K562 (cell line): Measurements from ENCODE around the gene GLB1L. TPM values are rescaled to one million over a fixed set of nuclear protein-coding genes. Genes with fewer than 3 reads are reported as not detected.

Experiments
- ATAC-seq: fragments of 200-7000 bp; cut with Tn5 transposase; 3 replicates; pipeline ENCODE4 v1.9.1; 2020; ENCODE audit warnings: moderate library complexity
- BruUV-seq: library from RNA; stranded (reverse); fragments of 400-500 nt; replicated peaks from 2 replicates; lab custom pipeline; 2021; lab: Mats Ljungman, UMichigan
- CTCF ChIA-PET: fragments of 300-600 bp; formaldehyde crosslinking; extraction: SDS; loops from one replicate; lab custom pipeline; 2021; ENCODE audit warnings: low intra/inter-chr PET ratio; lab: Yijun Ruan, JAX
- POLR2A ChIA-PET: fragments of 300-600, 350-650 bp; sonication (Branson Sonifier 250); formaldehyde crosslinking; extraction: SDS; loops from one replicate; lab custom pipeline; 2021; ENCODE audit warnings: antibody characterized with exemption, inconsistent platforms; lab: Yijun Ruan, JAX
- DNase-seq, 4 experiments: peaks; one replicate each; pipeline versions ENCODE4 v3.0.0 to v3.0.0-alpha.2; 2011 to 2018; ENCODE audit warnings: low spot score in 3 of 4, mixed read lengths in 3 of 4; ENCODE audit errors: extremely low read depth in 1 of 4
- FAIRE-seq: peaks from 2 replicates; lab custom pipeline; 2011; peaks lifted over from hg19 to GRCh38; lab: Jason Lieb, UNC
- H2AFZ ChIP-seq: 2 replicates; pipeline ENCODE4 v1.6.0; 2011; ENCODE audit warnings: low read depth, low read length, control low read depth, inconsistent platforms
- H3K27ac ChIP-seq: fragments of 200-600 bp; 3 replicates; pipeline ENCODE4 v1.8.0; 2011; ENCODE audit warnings: low read depth, mild to moderate bottlenecking, control low read depth, inconsistent platforms, low read length, moderate library complexity, mixed read lengths; ENCODE audit errors: extremely low read depth
- H3K27me3 ChIP-seq, 2 experiments: fragments of 300-600 bp in 1 of 2; 2 replicates in 1 of 2; 3 replicates in 1 of 2; pipeline versions ENCODE4 v1.6.0 to v1.8.0; 2011; ENCODE audit warnings: inconsistent platforms in 2 of 2, low read length in 2 of 2, mild to moderate bottlenecking in 1 of 2, mixed read lengths in 1 of 2, moderate library complexity in 1 of 2; ENCODE audit not compliant: control insufficient read depth in 2 of 2, insufficient read depth in 2 of 2
- H3K36me3 ChIP-seq: fragments of 300-600 bp; 3 replicates; pipeline ENCODE4 v1.8.0; 2011; ENCODE audit warnings: mild to moderate bottlenecking, low read length, inconsistent platforms; ENCODE audit not compliant: control insufficient read depth, insufficient read depth
- H3K4me1 ChIP-seq, 2 experiments: fragments of 200-600 bp in 1 of 2; replicated peaks in 1 of 2; 2 replicates in 1 of 2; 3 replicates in 1 of 2; pipeline versions ENCODE4 v1.5.1 to v1.8.0; 2011; ENCODE audit warnings: inconsistent platforms in 2 of 2, low read length in 2 of 2, mild to moderate bottlenecking in 1 of 2, mixed read lengths in 1 of 2, moderate library complexity in 1 of 2; ENCODE audit not compliant: control insufficient read depth in 2 of 2, insufficient read depth in 2 of 2
- H3K4me2 ChIP-seq: 2 replicates; pipeline ENCODE4 v1.6.1; 2011; ENCODE audit warnings: low read length, control low read depth, inconsistent platforms, mixed read lengths; ENCODE audit not compliant: insufficient read depth
- H3K4me3 ChIP-seq: fragments of 200-600 bp; sonication (generic), shearing (Covaris generic); 2 replicates; pipeline ENCODE4 v1.5.1; 2016; ENCODE audit warnings: control low read depth, inconsistent platforms
- H3K79me2 ChIP-seq: fragments of 200-600 bp; 3 replicates; pipeline ENCODE4 v1.8.0; 2011; ENCODE audit warnings: low read length, inconsistent platforms; ENCODE audit not compliant: control insufficient read depth, insufficient read depth
- H3K9ac ChIP-seq, 2 experiments: 2 replicates each; pipeline versions ENCODE4 v1.6.0 to v1.6.1; 2011; ENCODE audit warnings: low read depth in 2 of 2, low read length in 2 of 2, control low read depth in 1 of 2, inconsistent platforms in 1 of 2, mild to moderate bottlenecking in 1 of 2, mixed read lengths in 1 of 2; ENCODE audit not compliant: insufficient read depth in 1 of 2
- H3K9me1 ChIP-seq: one replicate; pipeline ENCODE4 v1.6.0; 2011; ENCODE audit warnings: inconsistent platforms, mild to moderate bottlenecking, low read length, moderate library complexity; ENCODE audit not compliant: control insufficient read depth, insufficient read depth
- H3K9me3 ChIP-seq: replicated peaks from 2 replicates; pipeline ENCODE4 v1.5.1; 2011; ENCODE audit warnings: low read depth, low read length, inconsistent platforms; ENCODE audit not compliant: control insufficient read depth, insufficient read depth
- H4K20me1 ChIP-seq: replicated peaks from 2 replicates; pipeline ENCODE4 v1.6.1; 2011; ENCODE audit warnings: low read length, inconsistent platforms, mixed read lengths; ENCODE audit not compliant: control insufficient read depth, insufficient read depth
- NFE2L1 ChIP-seq: fragments of 450-650 bp; IDR thresholded peaks from 2 replicates; pipeline ENCODE4 v1.6.1; 2016; ENCODE audit warnings: missing genetic modification characterization, low read depth, mild to moderate bottlenecking, missing compliant biosample characterization, moderate library complexity, borderline replicate concordance
- POLR2G ChIP-seq: fragments of 200-400 bp; formaldehyde crosslinking; IDR thresholded peaks from 2 replicates; pipeline ENCODE4 v1.6.1; 2017; ENCODE audit warnings: low read depth, mild to moderate bottlenecking, antibody characterized with exemption, low read length, moderate library complexity
- WGBS: fragments of 100-300 bp; shearing (Covaris generic); methylation state at CpG from one replicate; pipeline ENCODE4 v1.1.6; 2016; ENCODE audit warnings: low coverage, mixed read lengths; ENCODE audit not compliant: insufficient coverage; ENCODE audit errors: missing lambda C conversion rate; 5-methylcytosine and 5-hydroxymethylcytosine counted together
- in situ Hi-C: fragments of 300-500 bp; cut with MboI; formaldehyde crosslinking; loops from 4 replicates; pipeline ENCODE4 v1.15.0; 2018; ENCODE audit warnings: inconsistent platforms, mixed read lengths
- intact Hi-C: fragments of 100-400 bp; cut with micrococcal nuclease; formaldehyde crosslinking; loops from 2 replicates; pipeline ENCODE4 v1.14.2; 2022
- polyA plus RNA-seq, 8 experiments: library from polyadenylated mRNA; depleted of rRNA in 4 of 8; stranded (reverse) in 5 of 8; unstranded in 3 of 8; fragments of >200 nt; fragmentation: Nextera tagmentation in 2 of 8; fragmentation: Illumina TruSeq in 1 of 8; extraction: Ambion mirVana in 2 of 8; extraction: Trizol in 1 of 8; gene quantifications; 2 replicates each; pipeline versions ENCODE4 v1.2.1 to v1.2.3, GENCODE V29; 2011 to 2014; ENCODE audit warnings: inconsistent platforms in 1 of 8, missing spikeins in 1 of 8
- total RNA-seq, 7 experiments: library from RNA; depleted of rRNA in 6 of 7; stranded (reverse); fragments of >200 nt in 6 of 7; fragmentation: Illumina TruSeq in 2 of 7; extraction: Trizol in 2 of 7; gene quantifications; 2 replicates each; pipeline versions ENCODE4 v1.2.1 to v1.2.3, GENCODE V29; 2011 to 2021; ENCODE audit warnings: low replicate concordance in 1 of 7

Gene GLB1L
- total and polyA plus RNA-seq, 9 of the 15 experiments (the other 6 are each of a cell fraction or from before 2014, with no cell fraction given), result 0.42 to 2.9 (median 2.5) TPM

- H3K79me2 ChIP-seq, result no peaks in the 10 kb centered on the region
- peaks cover 16 to 17% of the 10 kb centered on the region in 2 experiments; a peak in 4 of 5 replicates for H3K4me1 ChIP-seq
- peak overlapping the region in 1 of 2 experiments; percentile 42; a peak in 1 of 4 replicates for H3K9ac ChIP-seq
- H3K27me3 ChIP-seq, result no peaks in the 10 kb centered on the region
- WGBS, result 81% methylated on average over 9 of the region's 18 CpGs
- ChIA-PET CTCF (no interaction called here), POLR2A (interaction anchor here (0.7 kb wide), 1 partner anchor 38 kb away, joined by 3 read pairs; no protein-coding TSS in a partner anchor)
- no peaks in the 10 kb centered on the region for H3K9me3 ChIP-seq
- BruUV-seq, result no TSS peak
- DNase-seq (no peak), FAIRE-seq (no peak), ATAC-seq (no peak)
- no peak overlapping the region for H3K27ac ChIP-seq
- H4K20me1 ChIP-seq, result peaks cover 11% of the 10 kb centered on the region; the same call in 1 of the 2 replicates
- H3K36me3 ChIP-seq, result peaks cover 66% of the 10 kb centered on the region; the same call in 2 of the 3 replicates
- in situ Hi-C loops, result loop anchor here (5.0 kb wide), 1 partner anchor 37 kb away; the partner anchor contains the start of gene SLC23A3
- H2AFZ ChIP-seq, result no peak overlapping the region
- TF ChIP-seq POLR2G, result 0 out of 2 replicates have a peak, but pooled peaks have one; percentile 14
- TF ChIP-seq NFE2L1 (tag), result no peak
- intact Hi-C loops, result no loop called here
- H3K4me3 ChIP-seq, result no peak overlapping the region
- no peak overlapping the region for H3K4me2 ChIP-seq
- no peaks in the 10 kb centered on the region for H3K9me1 ChIP-seq
Observed at GRCh38 chr2:219209236-219210195, 35.7 kb downstream of the GLB1L start.
